Measurements from ENCODE around the gene MID1.

MID1 gene

DNA sequence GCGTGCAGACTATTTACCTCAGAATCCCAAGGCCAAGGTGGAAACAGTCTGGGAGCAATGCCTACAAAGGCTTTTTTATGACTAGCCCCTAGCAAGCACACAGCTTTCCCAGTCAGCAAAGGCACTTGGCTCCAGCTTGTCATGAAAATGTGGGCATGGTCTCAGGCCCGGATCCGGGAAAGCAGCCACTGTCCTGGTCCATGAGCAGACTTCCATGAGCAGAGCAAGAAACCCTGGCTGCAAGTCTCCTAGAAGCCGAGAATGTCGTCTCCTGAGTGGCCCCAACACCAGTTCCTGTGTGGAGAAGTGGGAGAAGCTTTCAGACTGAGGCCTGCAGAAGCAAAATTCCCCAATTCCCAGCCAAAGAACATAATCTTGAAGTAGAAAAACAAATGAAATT, 190.5 kb downstream of the MID1 start:
- TF ChIP-seq POLR2A (IDR thresholded peaks at IDR 0.05; ENCODE audit: extremely low read depth, insufficient read length) (no peak), CTCF (IDR thresholded peaks at IDR 0.05; ENCODE audit: low read depth, low read length) (no peak)
- DNase-seq (ENCODE audit: low read depth): no peak

GRCh38 chrX:10427249-10427648, 193.1 kb downstream of the MID1 start:
- TF ChIP-seq CTCF (IDR thresholded peaks at IDR 0.05; ENCODE audit: low read depth, low read length): no peak
- no peak for TF ChIP-seq POLR2A (IDR thresholded peaks at IDR 0.05; ENCODE audit: extremely low read depth, insufficient read length)
- TF ChIP-seq MYC (IDR thresholded peaks at IDR 0.05; ENCODE audit: low read depth, low read length): no peak
- TF ChIP-seq MAX (IDR thresholded peaks at IDR 0.05; ENCODE audit: low read depth, low read length): no peak
- no peak for DNase-seq (ENCODE audit: low read depth)
- no peak overlapping the region for H3K4me3 ChIP-seq (ENCODE audit: low read depth, low read length)

More for the DNA sequence above, 190.5 kb downstream of the MID1 start:
- H3K4me3 ChIP-seq (ENCODE audit: low read depth, low read length): no peak overlapping the region

- no peak overlapping the region for H3K4me3 ChIP-seq (ENCODE audit: low read depth, low read length)
- DNase-seq (ENCODE audit: low read depth): no peak
- TF ChIP-seq POLR2A (IDR thresholded peaks at IDR 0.05; ENCODE audit: extremely low read depth, insufficient read length) (no peak), MAX (IDR thresholded peaks at IDR 0.05; ENCODE audit: low read depth, low read length) (no peak), MYC (IDR thresholded peaks at IDR 0.05; ENCODE audit: low read depth, low read length) (no peak), CTCF (IDR thresholded peaks at IDR 0.05; ENCODE audit: low read depth, low read length) (no peak)
These were observed 196.7 kb downstream of the MID1 start for GRCh38 chrX:10423716-10424115.

GRCh38 chrX:10420134-10420533, 200.3 kb downstream of the MID1 start:
- no peak overlapping the region for H3K4me3 ChIP-seq (ENCODE audit: low read depth, low read length)
- DNase-seq (ENCODE audit: low read depth): no peak
- no peak for TF ChIP-seq POLR2A (IDR thresholded peaks at IDR 0.05; ENCODE audit: extremely low read depth, insufficient read length)
- TF ChIP-seq MAX (IDR thresholded peaks at IDR 0.05; ENCODE audit: low read depth, low read length): no peak
- TF ChIP-seq CTCF (IDR thresholded peaks at IDR 0.05; ENCODE audit: low read depth, low read length): no peak
- no peak for TF ChIP-seq MYC (IDR thresholded peaks at IDR 0.05; ENCODE audit: low read depth, low read length)

DNA sequence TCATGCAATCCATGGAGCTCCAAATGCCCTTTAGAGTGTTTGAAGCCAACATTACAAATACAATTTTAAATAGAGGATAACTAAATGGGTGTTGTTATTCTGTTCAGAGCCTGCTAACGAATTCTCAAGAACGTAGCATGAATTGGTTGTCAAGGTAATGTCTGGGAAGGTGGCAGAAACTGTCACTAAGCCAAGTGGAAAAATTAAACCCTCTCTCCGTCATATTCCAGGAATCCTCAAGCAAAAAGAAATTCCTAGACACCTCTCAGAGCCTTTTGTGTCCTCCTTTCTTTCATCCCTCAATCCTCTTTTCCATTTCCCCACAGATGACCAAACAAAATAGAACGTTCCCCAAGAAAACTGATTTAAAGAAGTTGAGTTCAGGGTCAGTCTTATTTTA, 204.0 kb downstream of the MID1 start:
- no peak for TF ChIP-seq MYC (IDR thresholded peaks at IDR 0.05; ENCODE audit: low read depth, low read length)
- no peak for TF ChIP-seq MAX (IDR thresholded peaks at IDR 0.05; ENCODE audit: low read depth, low read length)
- TF ChIP-seq CTCF (IDR thresholded peaks at IDR 0.05; ENCODE audit: low read depth, low read length): no peak
- TF ChIP-seq POLR2A (IDR thresholded peaks at IDR 0.05; ENCODE audit: extremely low read depth, insufficient read length): no peak
- no peak overlapping the region for H3K4me3 ChIP-seq (ENCODE audit: low read depth, low read length)
- DNase-seq (ENCODE audit: low read depth): no peak

DNA sequence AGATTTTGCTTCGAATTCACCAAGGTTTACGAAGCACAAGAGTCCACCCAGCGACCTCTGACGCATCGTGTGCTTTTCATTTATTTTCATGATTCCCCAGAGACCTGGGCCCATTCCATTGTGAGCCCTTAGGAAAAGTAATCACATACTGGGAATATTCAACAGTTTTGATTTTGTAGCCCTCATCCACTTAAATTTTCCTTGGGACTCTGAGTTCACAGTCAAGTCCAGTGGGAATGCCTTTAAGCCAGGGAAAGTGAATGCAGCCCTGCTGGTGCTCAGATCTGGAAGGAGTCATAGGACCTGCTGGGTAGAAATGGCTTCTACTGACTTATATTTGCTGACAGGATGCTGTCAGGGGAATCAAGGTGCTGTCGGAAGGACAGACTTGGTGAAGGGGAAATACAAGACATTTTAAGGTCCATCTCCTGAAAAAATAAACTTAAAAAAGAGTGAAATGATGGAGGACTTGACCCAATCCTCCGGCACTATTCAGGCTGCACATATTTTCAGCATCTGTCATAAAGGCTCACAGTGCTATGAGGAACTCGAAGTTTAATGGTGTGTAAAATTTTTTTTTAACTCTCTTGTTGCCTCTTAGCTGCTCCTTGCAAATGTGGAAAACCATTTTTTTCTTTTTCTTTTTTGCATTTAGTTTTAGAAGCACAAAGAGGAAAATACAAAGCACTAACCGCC, 204.9 kb downstream of the MID1 start:
- H3K4me3 ChIP-seq (ENCODE audit: low read depth, low read length): no peak overlapping the region
- TF ChIP-seq POLR2A (IDR thresholded peaks at IDR 0.05; ENCODE audit: extremely low read depth, insufficient read length): no peak
- TF ChIP-seq CTCF (IDR thresholded peaks at IDR 0.05; ENCODE audit: low read depth, low read length): no peak
- DNase-seq (ENCODE audit: low read depth): no peak

Data from NB4 (cell line).